ENCODE data around the gene RASSF6.
A peak's percentile ranks its signal among the peaks of the same experiment; 100 is the strongest.
"Not testable (repeated sequence)": the region's sequence is repeated elsewhere in the genome, so short reads cannot be mapped to it uniquely, and the experiment has no call there.

The RASSF6 gene

DNA sequence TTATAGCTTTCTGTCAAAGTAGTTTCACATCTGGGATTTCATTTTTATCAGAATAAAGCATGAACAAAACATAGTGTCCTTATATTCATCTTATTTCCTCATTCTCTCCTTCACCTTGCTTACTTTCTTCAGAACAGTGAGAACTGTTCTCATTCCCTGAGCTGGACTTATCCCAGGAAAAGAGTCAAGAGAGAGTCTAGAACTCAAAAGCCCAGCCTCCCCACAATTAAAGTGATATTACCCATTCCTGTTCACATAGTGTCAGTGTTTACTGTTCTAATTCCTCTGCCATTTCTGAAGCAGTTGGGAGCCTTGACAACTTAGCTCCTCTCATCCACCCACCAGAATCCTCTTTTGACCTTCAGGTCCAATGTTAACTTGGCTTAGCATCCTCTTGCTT, 42.9 kb downstream of the RASSF6 start:
- TF ChIP-seq, protein P1, sequence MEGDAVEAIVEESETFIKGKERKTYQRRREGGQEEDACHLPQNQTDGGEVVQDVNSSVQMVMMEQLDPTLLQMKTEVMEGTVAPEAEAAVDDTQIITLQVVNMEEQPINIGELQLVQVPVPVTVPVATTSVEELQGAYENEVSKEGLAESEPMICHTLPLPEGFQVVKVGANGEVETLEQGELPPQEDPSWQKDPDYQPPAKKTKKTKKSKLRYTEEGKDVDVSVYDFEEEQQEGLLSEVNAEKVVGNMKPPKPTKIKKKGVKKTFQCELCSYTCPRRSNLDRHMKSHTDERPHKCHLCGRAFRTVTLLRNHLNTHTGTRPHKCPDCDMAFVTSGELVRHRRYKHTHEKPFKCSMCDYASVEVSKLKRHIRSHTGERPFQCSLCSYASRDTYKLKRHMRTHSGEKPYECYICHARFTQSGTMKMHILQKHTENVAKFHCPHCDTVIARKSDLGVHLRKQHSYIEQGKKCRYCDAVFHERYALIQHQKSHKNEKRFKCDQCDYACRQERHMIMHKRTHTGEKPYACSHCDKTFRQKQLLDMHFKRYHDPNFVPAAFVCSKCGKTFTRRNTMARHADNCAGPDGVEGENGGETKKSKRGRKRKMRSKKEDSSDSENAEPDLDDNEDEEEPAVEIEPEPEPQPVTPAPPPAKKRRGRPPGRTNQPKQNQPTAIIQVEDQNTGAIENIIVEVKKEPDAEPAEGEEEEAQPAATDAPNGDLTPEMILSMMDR (IDR thresholded peaks at IDR 0.05; ENCODE audit: insufficient read depth, low read length, missing control alignments), result no peak
- POLR2A ChIA-PET, result no interaction called here
- CTCF ChIA-PET, result no interaction called here
- DNase-seq (ENCODE audit: low read depth, low spot score), result no peak
- no peak overlapping the region for H3K4me3 ChIP-seq (ENCODE audit: low read depth, low read length)

DNA sequence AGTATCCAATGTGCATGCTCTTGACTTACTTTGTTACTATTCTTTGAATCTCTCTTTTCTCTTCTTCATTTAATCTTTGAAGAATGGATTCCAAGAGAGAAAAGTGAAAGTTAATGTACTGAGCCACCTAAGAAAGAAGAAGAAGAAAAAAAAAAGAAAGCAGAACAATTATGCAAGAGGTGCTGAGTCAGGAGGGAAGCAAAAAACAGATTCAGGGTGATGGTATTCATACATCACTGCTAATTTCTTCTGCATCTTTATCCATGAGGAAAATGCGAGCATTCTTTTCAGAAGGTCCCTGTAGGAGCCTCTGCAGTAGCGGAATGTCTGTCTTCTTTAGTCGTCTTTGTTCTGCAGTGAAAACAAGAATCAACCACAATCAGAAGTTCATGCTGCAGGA, 43.9 kb downstream of the RASSF6 start:
- TF ChIP-seq, protein P1 (IDR thresholded peaks at IDR 0.05; ENCODE audit: insufficient read depth, low read length, missing control alignments), result no peak
- CTCF ChIA-PET, result interaction anchor here (1.1 to 1.7 kb wide), 8 partner anchors 9 to 558 kb away, joined by 3 to 11 read pairs (median 6); partner anchors contain the start of gene CXCL3
- no peak for DNase-seq (ENCODE audit: low read depth, low spot score)
- POLR2A ChIA-PET, result no interaction called here
- H3K4me3 ChIP-seq (ENCODE audit: low read depth, low read length), result no peak overlapping the region

DNA sequence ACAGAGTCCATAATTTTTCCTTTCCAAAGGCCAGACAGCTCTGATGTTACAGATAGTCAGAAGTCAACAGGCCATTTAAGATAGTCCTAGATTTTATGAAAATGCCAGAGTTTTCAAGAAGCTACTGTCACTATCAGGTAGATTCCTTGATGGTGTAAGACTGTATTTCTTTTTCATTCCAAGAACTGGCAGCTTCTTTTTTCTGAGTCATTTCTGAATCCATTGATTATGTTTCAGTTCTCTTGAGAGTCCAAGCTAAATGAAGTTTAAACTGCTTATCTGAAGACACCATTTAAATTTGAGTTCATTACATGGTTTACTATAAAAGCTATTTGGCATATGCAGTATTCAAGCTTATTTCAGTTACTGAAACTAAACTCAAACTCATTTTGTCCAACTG, 44.6 kb downstream of the RASSF6 start:
- TF ChIP-seq, protein P1 (IDR thresholded peaks at IDR 0.05; ENCODE audit: insufficient read depth, low read length, missing control alignments), result no peak
- ChIA-PET CTCF (interaction anchor here (0.7 to 1.7 kb wide), 10 partner anchors 10 to 559 kb away, joined by 3 to 11 read pairs (median 4); partner anchors contain the start of gene CXCL3), POLR2A (no interaction called here)
- H3K4me3 ChIP-seq (ENCODE audit: low read depth, low read length), result no peak overlapping the region
- DNase-seq (ENCODE audit: low read depth, low spot score), result no peak

DNA sequence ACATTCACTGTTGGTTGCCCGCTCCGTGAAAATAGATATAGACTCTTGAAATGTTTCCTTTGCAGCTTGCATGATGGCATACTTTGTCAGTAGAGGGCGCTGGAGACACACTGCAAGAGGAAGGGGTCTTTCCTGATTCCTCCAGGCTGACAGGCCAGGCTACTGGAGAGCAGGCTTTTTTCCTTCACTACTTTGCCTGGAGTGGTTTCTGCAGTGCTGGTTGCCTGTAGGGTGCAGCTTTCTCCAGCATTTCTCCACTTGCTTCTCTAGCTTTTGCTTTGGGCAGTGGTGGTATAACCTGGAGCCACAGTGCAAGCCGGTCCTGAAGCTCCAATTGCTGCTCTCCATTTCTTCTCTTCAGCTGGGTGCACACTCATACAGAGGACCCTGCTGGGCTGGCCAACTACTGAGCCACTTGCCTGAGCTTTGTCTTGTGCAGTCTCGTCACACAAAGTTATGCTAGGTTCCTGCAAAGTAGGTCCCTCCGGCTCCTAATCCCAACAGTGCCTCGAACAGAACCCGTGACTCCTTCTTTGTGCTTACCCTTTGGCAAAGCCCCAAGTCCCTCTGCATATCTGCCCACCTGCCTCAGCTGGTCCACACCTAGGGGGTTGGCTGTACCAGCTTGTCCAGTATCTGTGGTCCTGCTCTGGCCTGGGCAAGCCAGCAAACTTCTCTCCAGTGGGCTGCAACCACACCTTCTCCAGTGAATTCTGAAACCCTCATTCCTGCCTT, 46.3 kb downstream of the RASSF6 start:
- no peak overlapping the region for H3K4me3 ChIP-seq (ENCODE audit: low read depth, low read length)
- ChIA-PET POLR2A (no interaction called here), CTCF (interaction anchor here (0.6 to 2.2 kb wide), 27 partner anchors 10 to 734 kb away, joined by 3 to 19 read pairs (median 3); partner anchors contain the start of genes EPGN and RASSF6)
- peak; percentile 10 for DNase-seq (ENCODE audit: low read depth, low spot score)
- TF ChIP-seq, protein P1 (IDR thresholded peaks at IDR 0.05; ENCODE audit: insufficient read depth, low read length, missing control alignments), result peak; percentile 79

DNA sequence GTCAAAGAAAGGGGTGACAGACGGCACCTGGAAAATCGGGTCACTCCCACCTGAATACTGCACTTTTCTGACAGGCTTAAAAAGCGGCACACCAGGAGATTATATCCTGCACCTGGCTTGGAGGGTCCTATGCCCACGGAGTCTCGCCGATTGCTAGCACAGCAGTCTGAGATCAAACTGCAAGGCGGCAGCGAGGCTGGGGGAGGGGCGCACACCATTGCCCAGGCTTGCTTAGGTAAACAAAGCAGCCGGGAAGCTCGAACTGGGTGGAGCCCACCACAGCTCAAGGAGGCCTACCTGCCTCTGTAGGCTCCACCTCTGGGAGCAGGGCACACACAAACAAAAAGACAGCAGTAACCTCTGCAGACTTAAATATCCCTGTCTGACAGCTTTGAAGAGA, 69.4 kb downstream of the RASSF6 start:
- DNase-seq (ENCODE audit: low read depth, low spot score); POLR2A ChIA-PET; H3K4me3 ChIP-seq (ENCODE audit: low read depth, low read length); CTCF ChIA-PET: not testable (repeated sequence)

- no peak for DNase-seq (ENCODE audit: low read depth, low spot score)
- POLR2A ChIA-PET, result no interaction called here
- TF ChIP-seq, protein P1 (IDR thresholded peaks at IDR 0.05; ENCODE audit: insufficient read depth, low read length, missing control alignments), result no peak
- CTCF ChIA-PET, result no interaction called here
- H3K4me3 ChIP-seq (ENCODE audit: low read depth, low read length), result no peak overlapping the region
These were observed 75.6 kb downstream of the RASSF6 start for GRCh38 chr4:73544620-73545019.

DNA sequence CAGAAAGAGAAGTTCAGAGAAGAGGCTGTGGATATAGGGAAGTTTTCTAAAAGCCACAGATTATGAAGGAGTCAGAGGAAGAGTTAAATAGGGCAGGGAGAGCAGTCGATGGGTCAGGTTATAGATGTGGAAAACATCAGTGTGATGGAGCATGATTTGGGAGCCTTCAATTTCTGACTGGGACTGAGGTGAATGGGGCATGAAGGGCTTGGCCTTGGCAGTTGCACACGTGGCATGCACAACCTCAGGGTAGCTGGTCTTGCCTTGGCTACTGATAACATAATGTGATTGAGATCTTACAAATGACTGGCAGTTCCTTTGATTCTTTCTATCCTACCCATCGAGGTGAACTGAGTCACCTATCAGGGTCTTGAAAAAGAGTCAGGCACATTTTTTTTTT, 79.0 kb downstream of the RASSF6 start:
- ChIA-PET CTCF (no interaction called here), POLR2A (no interaction called here)
- DNase-seq (ENCODE audit: low read depth, low spot score), result no peak
- no peak overlapping the region for H3K4me3 ChIP-seq (ENCODE audit: low read depth, low read length)
- TF ChIP-seq, protein P1 (IDR thresholded peaks at IDR 0.05; ENCODE audit: insufficient read depth, low read length, missing control alignments), result no peak
